MM.1S (cell line): Measurements from ENCODE around the gene ANP32B.

Experiments used
- DNase-seq: peaks from one replicate; pipeline ENCODE4 v3.0.0-alpha.2; 2015
- H2AFZ ChIP-seq: fragments of 300-600 bp; sonication (generic); 2 replicates; pipeline ENCODE4 v1.6.0; 2016; ENCODE audit warnings: antibody characterized with exemption, low read length
- H3F3A ChIP-seq: fragments of 300-600 bp; sonication (generic); 2 replicates; pipeline ENCODE4 v1.6.1; 2016; ENCODE audit warnings: mild to moderate bottlenecking, antibody characterized with exemption, low read length, moderate library complexity, mixed read lengths; ENCODE audit not compliant: insufficient read depth
- H3K27ac ChIP-seq: fragments of 300-600 bp; sonication (generic); 2 replicates; pipeline ENCODE4 v1.5.1; 2016; ENCODE audit warnings: mild to moderate bottlenecking, low read length
- H3K27me3 ChIP-seq: fragments of 300-600 bp; sonication (generic); replicated peaks from 2 replicates; pipeline ENCODE4 v1.6.0; 2016; ENCODE audit warnings: low read length; ENCODE audit not compliant: insufficient read depth
- H3K36me3 ChIP-seq: fragments of 300-600 bp; sonication (generic); replicated peaks from 2 replicates; pipeline ENCODE4 v1.6.1; 2016; ENCODE audit warnings: mild to moderate bottlenecking, low read length, mixed read lengths; ENCODE audit not compliant: insufficient read depth
- H3K4me1 ChIP-seq: fragments of 300-600 bp; sonication (generic); 2 replicates; pipeline ENCODE4 v1.6.1; 2016; ENCODE audit warnings: low read length, mixed read lengths
- H3K4me2 ChIP-seq: fragments of 300-600 bp; sonication (generic); 2 replicates; pipeline ENCODE4 v1.6.0; 2016; ENCODE audit warnings: low read depth, low read length
- H3K4me3 ChIP-seq: fragments of 300-600 bp; sonication (generic); 2 replicates; pipeline ENCODE4 v1.5.1; 2016; ENCODE audit warnings: low read length, mixed read lengths
- H3K79me2 ChIP-seq: fragments of 300-600 bp; sonication (generic); 2 replicates; pipeline ENCODE4 v1.6.1; 2016; ENCODE audit warnings: mixed run types, low read length, mixed read lengths
- H3K9ac ChIP-seq: fragments of 300-600 bp; sonication (generic); 2 replicates; pipeline ENCODE4 v1.6.1; 2016; ENCODE audit warnings: low read length, mixed read lengths
- H3K9me2 ChIP-seq: fragments of 300-600 bp; sonication (generic); replicated peaks from 2 replicates; pipeline ENCODE4 v1.6.1; 2016; ENCODE audit warnings: mild to moderate bottlenecking, low read length, mixed read lengths; ENCODE audit not compliant: insufficient read depth
- H3K9me3 ChIP-seq: fragments of 300-600 bp; sonication (generic); replicated peaks from 2 replicates; pipeline ENCODE4 v1.6.1; 2016; ENCODE audit warnings: mild to moderate bottlenecking, low read length, mixed read lengths; ENCODE audit not compliant: insufficient read depth
- H4K20me1 ChIP-seq: fragments of 300-600 bp; sonication (generic); 2 replicates; pipeline ENCODE4 v1.6.1; 2016; ENCODE audit warnings: mild to moderate bottlenecking, low read length, moderate library complexity, mixed read lengths; ENCODE audit not compliant: insufficient read depth
- EZH2 ChIP-seq: fragments of 300-600 bp; sonication (generic); optimal IDR thresholded peaks from 2 replicates; pipeline ENCODE3; 2017; ENCODE audit warnings: low read depth, mild to moderate bottlenecking, antibody characterized with exemption, low read length, mixed read lengths
- EZH2phosphoT487 ChIP-seq: fragments of 300-600 bp; sonication (generic); IDR thresholded peaks from 2 replicates; pipeline ENCODE4 v1.6.1; 2018; ENCODE audit warnings: antibody characterized with exemption, low read length
- TF ChIP-seq, protein P1 (sequence below): fragments of 300-600 bp; sonication (generic); IDR thresholded peaks from 2 replicates; pipeline ENCODE4 v1.5.1; 2016; ENCODE audit warnings: antibody characterized with exemption, low read length, mixed read lengths

Gene ANP32B

DNA sequence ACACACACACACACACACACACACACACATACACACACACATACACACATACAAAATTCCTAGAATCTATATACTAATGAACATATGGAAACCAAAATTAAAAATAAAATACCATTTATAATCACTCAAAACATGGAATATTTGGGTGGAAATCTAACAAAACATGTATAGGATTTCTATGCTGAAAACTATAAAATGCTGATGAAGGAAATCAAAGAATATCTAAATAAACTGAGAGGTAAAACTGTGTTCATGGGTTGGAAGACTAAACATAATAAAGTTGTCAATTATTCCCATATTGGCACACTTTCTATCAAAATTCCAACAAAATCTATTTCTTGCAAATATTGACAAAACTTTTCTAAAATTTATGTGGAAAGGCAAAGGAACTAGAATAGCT lies 48.0 kb downstream of the ANP32B start:
- H3K9me2 ChIP-seq: no peaks in the 10 kb centered on the region
- no peaks in the 10 kb centered on the region for H3K4me1 ChIP-seq
- no peaks in the 10 kb centered on the region for H3K36me3 ChIP-seq
- H4K20me1 ChIP-seq: no peaks in the 10 kb centered on the region
- TF ChIP-seq, protein P1, sequence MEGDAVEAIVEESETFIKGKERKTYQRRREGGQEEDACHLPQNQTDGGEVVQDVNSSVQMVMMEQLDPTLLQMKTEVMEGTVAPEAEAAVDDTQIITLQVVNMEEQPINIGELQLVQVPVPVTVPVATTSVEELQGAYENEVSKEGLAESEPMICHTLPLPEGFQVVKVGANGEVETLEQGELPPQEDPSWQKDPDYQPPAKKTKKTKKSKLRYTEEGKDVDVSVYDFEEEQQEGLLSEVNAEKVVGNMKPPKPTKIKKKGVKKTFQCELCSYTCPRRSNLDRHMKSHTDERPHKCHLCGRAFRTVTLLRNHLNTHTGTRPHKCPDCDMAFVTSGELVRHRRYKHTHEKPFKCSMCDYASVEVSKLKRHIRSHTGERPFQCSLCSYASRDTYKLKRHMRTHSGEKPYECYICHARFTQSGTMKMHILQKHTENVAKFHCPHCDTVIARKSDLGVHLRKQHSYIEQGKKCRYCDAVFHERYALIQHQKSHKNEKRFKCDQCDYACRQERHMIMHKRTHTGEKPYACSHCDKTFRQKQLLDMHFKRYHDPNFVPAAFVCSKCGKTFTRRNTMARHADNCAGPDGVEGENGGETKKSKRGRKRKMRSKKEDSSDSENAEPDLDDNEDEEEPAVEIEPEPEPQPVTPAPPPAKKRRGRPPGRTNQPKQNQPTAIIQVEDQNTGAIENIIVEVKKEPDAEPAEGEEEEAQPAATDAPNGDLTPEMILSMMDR: no peak
- no peak for TF ChIP-seq EZH2phosphoT487
- no peak for TF ChIP-seq EZH2
- no peak overlapping the region for H2AFZ ChIP-seq
- no peak overlapping the region for H3K9ac ChIP-seq
- no peak overlapping the region for H3K4me2 ChIP-seq
- H3F3A ChIP-seq: no peaks in the 10 kb centered on the region
- H3K27ac ChIP-seq: no peak overlapping the region
- no peaks in the 10 kb centered on the region for H3K79me2 ChIP-seq
- H3K9me3 ChIP-seq: no peaks in the 10 kb centered on the region
- no peaks in the 10 kb centered on the region for H3K27me3 ChIP-seq
- no peak overlapping the region for H3K4me3 ChIP-seq
- DNase-seq: no peak

DNA sequence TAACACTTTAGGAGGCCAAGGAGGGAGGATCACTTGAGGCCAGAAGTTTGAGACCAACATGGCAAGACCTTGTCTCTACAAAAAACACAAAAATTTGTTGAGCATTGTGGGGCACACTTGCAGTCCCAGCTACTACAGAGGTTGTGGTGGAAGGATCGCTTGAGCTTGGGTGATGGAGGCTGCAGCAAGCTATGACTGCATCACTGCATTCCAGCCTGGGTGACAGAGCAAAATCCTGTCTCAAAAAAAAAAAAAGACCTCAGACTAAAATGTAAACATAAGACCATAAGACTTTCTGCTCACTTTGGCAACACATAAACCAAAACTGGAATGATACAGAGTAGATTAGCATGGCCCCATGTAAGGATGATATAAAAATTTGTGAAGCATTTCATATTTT lies 48.8 kb downstream of the ANP32B start:
- no peaks in the 10 kb centered on the region for H3K9me2 ChIP-seq
- H3F3A ChIP-seq: no peaks in the 10 kb centered on the region
- no peak overlapping the region for H3K27ac ChIP-seq
- H3K36me3 ChIP-seq: no peaks in the 10 kb centered on the region
- no peak overlapping the region for H3K4me3 ChIP-seq
- H2AFZ ChIP-seq: no peak overlapping the region
- H4K20me1 ChIP-seq: no peaks in the 10 kb centered on the region
- DNase-seq: no peak
- no peak overlapping the region for H3K9ac ChIP-seq
- no peaks in the 10 kb centered on the region for H3K4me1 ChIP-seq
- no peaks in the 10 kb centered on the region for H3K79me2 ChIP-seq
- TF ChIP-seq EZH2phosphoT487 (no peak), EZH2 (no peak)
- TF ChIP-seq, protein P1: no peak
- H3K4me2 ChIP-seq: no peak overlapping the region
- H3K27me3 ChIP-seq: no peaks in the 10 kb centered on the region
- no peaks in the 10 kb centered on the region for H3K9me3 ChIP-seq

DNA sequence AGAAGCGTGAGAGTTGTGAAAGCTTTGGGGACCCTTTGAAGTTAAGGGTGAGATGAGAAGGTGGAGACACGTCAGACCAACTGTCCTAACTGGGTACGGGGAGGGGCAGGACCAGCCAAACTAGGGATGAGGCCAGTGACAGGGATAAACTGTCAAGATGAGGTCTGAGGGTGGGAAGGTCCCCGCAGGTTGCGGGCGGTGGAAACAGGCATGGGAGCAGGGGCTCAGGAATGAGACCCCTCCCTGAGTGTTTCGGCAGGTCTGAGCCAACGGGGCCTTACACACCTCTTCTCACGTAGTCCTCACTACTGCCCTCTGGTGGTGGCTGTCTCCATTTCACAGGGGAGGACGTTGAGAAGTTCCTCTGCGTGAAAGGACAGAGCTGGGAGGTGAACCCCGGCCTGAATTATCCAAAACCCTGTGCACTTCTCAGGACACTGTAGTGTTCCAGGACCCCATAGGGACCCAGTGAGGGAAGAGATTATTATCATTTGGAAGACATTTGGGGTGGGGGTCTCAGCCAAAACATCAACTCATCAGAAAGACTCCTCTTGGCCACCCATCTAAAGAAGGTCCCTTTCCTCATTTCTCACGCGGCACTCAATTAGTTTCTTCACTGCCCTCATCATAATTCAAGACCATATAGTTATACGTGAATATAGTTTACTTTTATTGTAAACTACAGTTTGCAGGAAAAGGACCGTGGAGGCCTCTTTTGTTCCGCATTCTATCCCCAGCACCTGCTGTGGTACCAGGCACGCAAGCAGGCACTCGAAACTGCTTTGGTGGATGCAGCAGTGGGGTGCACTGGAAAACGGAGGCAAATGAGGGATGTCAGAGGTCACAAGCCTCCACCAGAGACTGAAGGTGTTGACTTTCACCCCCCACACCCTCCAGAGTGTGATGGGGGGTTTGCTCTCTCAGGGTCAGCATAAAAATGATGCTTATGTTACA lies 51.7 kb downstream of the ANP32B start:
- H3K27ac ChIP-seq: no peak overlapping the region
- H3K4me2 ChIP-seq: peak overlapping the region; percentile 90

More for the DNA sequence above, 51.7 kb downstream of the ANP32B start:
- Histone ChIP-seq H3K9me2 (no peaks in the 10 kb centered on the region), H3F3A (no peaks in the 10 kb centered on the region), H3K36me3 (no peaks in the 10 kb centered on the region), H3K27me3 (no peaks in the 10 kb centered on the region), H2AFZ (peak overlapping the region; percentile 79), H3K9me3 (no peaks in the 10 kb centered on the region), H3K4me1 (no peaks in the 10 kb centered on the region), H3K79me2 (no peaks in the 10 kb centered on the region), H3K9ac (no peak overlapping the region), H4K20me1 (no peaks in the 10 kb centered on the region), H3K4me3 (peak overlapping the region; percentile 24)
- DNase-seq: peak; percentile 88
- TF ChIP-seq, protein P1: peak; percentile 89
- TF ChIP-seq EZH2phosphoT487: no peak
- TF ChIP-seq EZH2: no peak
